ENCODE results near the gene C11orf87.

GRCh38 chr11:109377039-109377742 lies 44.8 kb upstream of the C11orf87 start:
- TF ChIP-seq ETV6 (CRISPR knock-in tag; conservative IDR thresholded peaks at IDR 0.05) (no peak), PRDM15 (CRISPR knock-in tag; IDR thresholded peaks at IDR 0.05) (no peak), RBM22 (optimal IDR thresholded peaks at IDR 0.05; ENCODE audit: low read length) (no peak), SIN3A (IDR thresholded peaks at IDR 0.05; ENCODE audit: borderline replicate concordance, low read depth, low read length) (no peak), FOXK2 (IDR thresholded peaks at IDR 0.05) (no peak), EZH2 (conservative IDR thresholded peaks at IDR 0.05; ENCODE audit: low read depth, low read length) (no peak), ZNF674 (CRISPR knock-in tag; IDR thresholded peaks at IDR 0.05; ENCODE audit: low read depth) (no peak), REST (IDR thresholded peaks at IDR 0.05; ENCODE audit: borderline replicate concordance in 1 of 2, low read depth in 1 of 2, low read length in 2 of 2) (no peak), POLR2AphosphoS5 (IDR thresholded peaks at IDR 0.05; ENCODE audit: low read depth, low read length) (no peak), NFYB (CRISPR knock-in tag; IDR thresholded peaks at IDR 0.05) (no peak), FOSL2 (CRISPR knock-in tag; IDR thresholded peaks at IDR 0.05) (no peak), NR2F1 (CRISPR knock-in tag; IDR thresholded peaks at IDR 0.05) (no peak)
- TF ChIP-seq, protein P1, sequence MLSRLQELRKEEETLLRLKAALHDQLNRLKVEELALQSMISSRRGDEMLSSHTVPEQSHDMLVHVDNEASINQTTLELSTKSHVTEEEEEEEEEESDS (CRISPR knock-in tag; IDR thresholded peaks at IDR 0.05; ENCODE audit: borderline replicate concordance) = no peak
- TF ChIP-seq, protein P2, sequence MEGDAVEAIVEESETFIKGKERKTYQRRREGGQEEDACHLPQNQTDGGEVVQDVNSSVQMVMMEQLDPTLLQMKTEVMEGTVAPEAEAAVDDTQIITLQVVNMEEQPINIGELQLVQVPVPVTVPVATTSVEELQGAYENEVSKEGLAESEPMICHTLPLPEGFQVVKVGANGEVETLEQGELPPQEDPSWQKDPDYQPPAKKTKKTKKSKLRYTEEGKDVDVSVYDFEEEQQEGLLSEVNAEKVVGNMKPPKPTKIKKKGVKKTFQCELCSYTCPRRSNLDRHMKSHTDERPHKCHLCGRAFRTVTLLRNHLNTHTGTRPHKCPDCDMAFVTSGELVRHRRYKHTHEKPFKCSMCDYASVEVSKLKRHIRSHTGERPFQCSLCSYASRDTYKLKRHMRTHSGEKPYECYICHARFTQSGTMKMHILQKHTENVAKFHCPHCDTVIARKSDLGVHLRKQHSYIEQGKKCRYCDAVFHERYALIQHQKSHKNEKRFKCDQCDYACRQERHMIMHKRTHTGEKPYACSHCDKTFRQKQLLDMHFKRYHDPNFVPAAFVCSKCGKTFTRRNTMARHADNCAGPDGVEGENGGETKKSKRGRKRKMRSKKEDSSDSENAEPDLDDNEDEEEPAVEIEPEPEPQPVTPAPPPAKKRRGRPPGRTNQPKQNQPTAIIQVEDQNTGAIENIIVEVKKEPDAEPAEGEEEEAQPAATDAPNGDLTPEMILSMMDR (CRISPR knock-in tag; IDR thresholded peaks at IDR 0.05) = no peak
